H1 (cell line): ENCODE results near the gene XRN2. TPM values are rescaled to one million over a fixed set of nuclear protein-coding genes. Genes with fewer than 3 reads are reported as not detected.

Experiments used
- BACH1 ChIP-seq: IDR thresholded peaks from 2 replicates; pipeline ENCODE4 v1.6.1; 2012; ENCODE audit warnings: low read length, improper control_type of control experiment
- CTBP2 ChIP-seq: IDR thresholded peaks from 2 replicates; pipeline ENCODE4 v1.7.0; 2011; ENCODE audit warnings: borderline replicate concordance, mild to moderate bottlenecking, moderate library complexity, mixed read lengths, low read length; ENCODE audit not compliant: insufficient read depth, insufficient read length
- EGR1 ChIP-seq: IDR thresholded peaks from 2 replicates; pipeline ENCODE4 v1.6.1; 2011; ENCODE audit warnings: low read depth, low read length, borderline replicate concordance
- EZH2 ChIP-seq: fragments of 200-600 bp; sonication (generic); IDR thresholded peaks from 2 replicates; pipeline ENCODE4 v1.7.1; 2012; ENCODE audit warnings: low read depth, mild to moderate bottlenecking, moderate library complexity, low read length, inconsistent platforms; ENCODE audit not compliant: severe bottlenecking
- HDAC2 ChIP-seq, 2 experiments: fragments of 300-600 bp in 1 of 2; sonication (generic) in 1 of 2; IDR thresholded peaks; 2 replicates each; pipeline ENCODE4 v1.6.1; 2011 to 2012; ENCODE audit warnings: low read depth in 2 of 2, low read length in 2 of 2, mild to moderate bottlenecking in 2 of 2, moderate library complexity in 2 of 2, borderline replicate concordance in 1 of 2, inconsistent platforms in 1 of 2
- HDAC6 ChIP-seq: IDR thresholded peaks from one replicate; pipeline ENCODE4 v1.7.1; 2012; ENCODE audit warnings: low read depth, mild to moderate bottlenecking, inconsistent platforms, low read length, moderate library complexity
- KDM4A ChIP-seq: IDR thresholded peaks from one replicate; pipeline ENCODE4 v1.7.1; 2012; ENCODE audit warnings: low read depth, mild to moderate bottlenecking, moderate library complexity, low read length, inconsistent platforms; ENCODE audit not compliant: severe bottlenecking
- KDM5A ChIP-seq: fragments of 200-600 bp; IDR thresholded peaks from 2 replicates; pipeline ENCODE4 v1.7.1; 2012; ENCODE audit warnings: mild to moderate bottlenecking, low read length, inconsistent platforms, mixed read lengths
- SP2 ChIP-seq: IDR thresholded peaks from 2 replicates; pipeline ENCODE4 v1.6.1; 2012; ENCODE audit warnings: mild to moderate bottlenecking, low read length, inconsistent platforms
- SP4 ChIP-seq: IDR thresholded peaks from 2 replicates; pipeline ENCODE4 v1.6.1; 2012; ENCODE audit warnings: low read length, inconsistent platforms
- TCF12 ChIP-seq: IDR thresholded peaks from 2 replicates; pipeline ENCODE4 v1.6.1; 2011; ENCODE audit warnings: low read depth, mild to moderate bottlenecking, low read length
- polyA plus RNA-seq, 7 experiments: library from polyadenylated mRNA; depleted of rRNA in 3 of 7; stranded (reverse) in 5 of 7; unstranded in 2 of 7; fragments of >200 nt in 5 of 7; fragments of 200-250 nt in 2 of 7; gene quantifications; 1 replicate in 5 of 7; 2 replicates in 1 of 7; 4 replicates in 1 of 7; pipeline versions ENCODE4 v1.2.1 to v1.2.3, GENCODE V29; 2011 to 2013; ENCODE audit warnings: missing spikeins in 2 of 7, mixed read lengths in 2 of 7
- total RNA-seq: library from RNA; stranded (reverse); fragmentation: NEBNext Ultra II Directional; extraction: Animal tissue kit (Norgen Biotek cat#: 25700); gene quantifications from 2 replicates; pipeline ENCODE4 v1.2.1, GENCODE V29; 2021
- TF ChIP-seq, protein P1 (sequence below): IDR thresholded peaks from 2 replicates; pipeline ENCODE4 v1.6.1; 2012; ENCODE audit warnings: inconsistent platforms
- TF ChIP-seq, protein P2 (sequence below): IDR thresholded peaks from 2 replicates; pipeline ENCODE4 v1.6.1; 2012; ENCODE audit warnings: inconsistent platforms

Gene XRN2
- total and polyA plus RNA-seq, 2 of the 8 experiments (the other 6 are each of a cell fraction or from before 2014, with no cell fraction given), result 60.3 to 139 TPM

DNA sequence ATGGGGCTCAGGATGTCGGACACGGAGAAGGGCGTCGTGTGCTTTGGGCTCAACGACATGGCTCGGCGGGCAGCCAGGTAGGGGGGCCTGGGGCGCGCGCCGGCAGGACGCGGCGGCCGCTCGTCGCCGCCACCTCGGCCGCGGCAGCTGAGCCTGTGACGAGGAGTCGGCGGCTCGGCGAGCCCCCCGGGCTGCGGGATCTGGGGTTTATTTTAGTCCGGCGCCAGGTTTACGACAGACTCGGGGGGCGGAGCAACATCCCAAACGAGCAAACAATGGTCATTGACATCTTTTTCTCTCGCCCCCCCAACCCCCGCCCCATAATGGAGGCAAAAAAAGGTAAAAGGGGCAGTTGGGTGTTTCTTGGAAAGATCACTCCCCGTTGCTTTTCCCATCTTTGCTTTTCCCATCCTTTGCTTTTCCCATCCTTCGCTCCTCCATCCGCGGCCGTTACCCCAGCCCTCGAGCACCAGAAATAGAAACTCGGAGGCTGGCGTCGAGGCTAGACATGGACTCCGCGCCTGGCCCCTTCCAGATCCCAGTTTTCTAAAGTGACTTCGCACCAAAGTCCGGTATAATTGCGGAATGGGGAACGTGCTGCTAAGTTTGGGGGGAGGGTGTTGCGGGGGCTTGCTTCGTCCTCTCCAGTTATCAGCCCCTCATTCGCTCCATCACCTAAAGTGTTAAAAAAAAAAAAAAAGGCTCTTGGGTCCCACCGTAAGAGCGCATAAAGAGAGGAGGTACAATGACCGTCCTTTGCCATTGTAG, 94.4 kb downstream of the XRN2 start, which contains the start of gene NKX2-4 (continued):
- TF ChIP-seq KDM4A, result peak; percentile 57
- no peak for TF ChIP-seq BACH1
- TF ChIP-seq HDAC2 (IDR thresholded peaks at IDR 0.05; ENCODE audit: borderline replicate concordance in 1 of 2, low read depth in 2 of 2, low read length in 2 of 2), result 0 out of 4 replicates have a peak, but pooled peaks of 1 of the 2 experiments have one; percentile 61
- TF ChIP-seq SP4, result no peak
- TF ChIP-seq, protein P1, sequence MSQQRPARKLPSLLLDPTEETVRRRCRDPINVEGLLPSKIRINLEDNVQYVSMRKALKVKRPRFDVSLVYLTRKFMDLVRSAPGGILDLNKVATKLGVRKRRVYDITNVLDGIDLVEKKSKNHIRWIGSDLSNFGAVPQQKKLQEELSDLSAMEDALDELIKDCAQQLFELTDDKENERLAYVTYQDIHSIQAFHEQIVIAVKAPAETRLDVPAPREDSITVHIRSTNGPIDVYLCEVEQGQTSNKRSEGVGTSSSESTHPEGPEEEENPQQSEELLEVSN, result peak; percentile 79
- TF ChIP-seq EZH2, result peak; percentile 29
- TF ChIP-seq SP2, result no peak
- TF ChIP-seq, protein P2, sequence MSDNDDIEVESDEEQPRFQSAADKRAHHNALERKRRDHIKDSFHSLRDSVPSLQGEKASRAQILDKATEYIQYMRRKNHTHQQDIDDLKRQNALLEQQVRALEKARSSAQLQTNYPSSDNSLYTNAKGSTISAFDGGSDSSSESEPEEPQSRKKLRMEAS, result peak; percentile 53; the same call in 1 of the 2 replicates
- no peak for TF ChIP-seq HDAC6
- no peak for TF ChIP-seq KDM5A
- no peak for TF ChIP-seq EGR1
- no peak for TF ChIP-seq TCF12
- peak; percentile 54 for TF ChIP-seq CTBP2
